Panc1 (cell line): ENCODE measurements around the gene E2F3. TPM values are rescaled to one million over a fixed set of nuclear protein-coding genes. Genes with fewer than 3 reads are reported as not detected.

Experiments
- ATAC-seq: fragments of 200-7000 bp; cut with Tn5 transposase; 2 replicates; pipeline ENCODE4 v1.9.1; 2020; ENCODE audit warnings: mild to moderate bottlenecking, moderate library complexity
- Bru-seq: library from RNA; stranded (reverse); fragments of 400-500 nt; gene quantifications from one replicate; lab custom pipeline; 2021; lab: Mats Ljungman, UMichigan
- BruChase-seq, 2 experiments: library from RNA; stranded (reverse); fragments of 400-500 nt; gene quantifications; one replicate each; lab custom pipeline; 2021; lab: Mats Ljungman, UMichigan
- BruUV-seq: library from RNA; stranded (reverse); fragments of 400-500 nt; replicated peaks from 2 replicates; lab custom pipeline; 2021; lab: Mats Ljungman, UMichigan
- CTCF ChIA-PET: fragments of 300-600 bp; sonication (Branson Sonifier 250); formaldehyde crosslinking; loops from one replicate; lab custom pipeline; 2022; ENCODE audit warnings: antibody characterized with exemption; lab: Charles Lee
- POLR2A ChIA-PET: fragments of 300-600 bp; sonication (Branson Sonifier 250); formaldehyde crosslinking; loops from one replicate; lab custom pipeline; 2022; ENCODE audit warnings: antibody characterized with exemption; lab: Charles Lee
- DNase-seq: peaks from one replicate; pipeline ENCODE4 v3.0.0-alpha.2; 2010; ENCODE audit warnings: low read depth, low spot score
- H3K27ac ChIP-seq: 2 replicates; pipeline ENCODE4 v1.5.1; 2011; ENCODE audit warnings: mild to moderate bottlenecking, low read length, inconsistent platforms
- H3K27me3 ChIP-seq: fragments of 200-500 bp; sonication (Bioruptor generic); 2 replicates; pipeline ENCODE4 v1.6.0; 2014; ENCODE audit warnings: low read length, inconsistent platforms; ENCODE audit not compliant: control insufficient read depth, insufficient read depth
- H3K36me3 ChIP-seq: fragments of 200-500 bp; sonication (Bioruptor generic); 2 replicates; pipeline ENCODE4 v1.5.1; 2014; ENCODE audit warnings: inconsistent platforms, mild to moderate bottlenecking, low read length, moderate library complexity; ENCODE audit not compliant: control insufficient read depth, insufficient read depth
- H3K4me1 ChIP-seq: 2 replicates; pipeline ENCODE4 v1.5.1; 2011; ENCODE audit warnings: inconsistent platforms, mild to moderate bottlenecking, low read length, moderate library complexity; ENCODE audit not compliant: control insufficient read depth, insufficient read depth
- H3K4me3 ChIP-seq, 2 experiments: 2 replicates each; pipeline ENCODE4 v1.5.1; 2011 to 2012; ENCODE audit warnings: low read depth in 2 of 2, low read length in 2 of 2, mild to moderate bottlenecking in 2 of 2, inconsistent platforms in 1 of 2, moderate library complexity in 1 of 2
- H3K9me3 ChIP-seq: fragments of 200-500 bp; sonication (Bioruptor generic); 2 replicates; pipeline ENCODE4 v1.5.1; 2014; ENCODE audit warnings: low read depth, mild to moderate bottlenecking, inconsistent platforms, low read length, moderate library complexity; ENCODE audit not compliant: control insufficient read depth, insufficient read depth
- POLR2AphosphoS5 ChIP-seq: IDR thresholded peaks from 2 replicates; pipeline ENCODE4 v1.6.1; 2012; ENCODE audit warnings: mild to moderate bottlenecking, low read depth, low read length, moderate library complexity
- SIN3A ChIP-seq: IDR thresholded peaks from 2 replicates; pipeline ENCODE4 v1.6.1; 2012; ENCODE audit warnings: low read depth, mild to moderate bottlenecking, low read length, moderate library complexity, borderline replicate concordance; ENCODE audit not compliant: insufficient read depth
- TCF7L2 ChIP-seq: IDR thresholded peaks from 2 replicates; pipeline ENCODE4 v1.6.1; 2011; ENCODE audit warnings: mild to moderate bottlenecking, low read depth, low read length, inconsistent platforms
- in situ Hi-C: cut with HindIII; loops from 2 replicates; pipeline ENCODE4 v1.10.0; 2016; ENCODE audit warnings: low sequenced_read_pairs, low pct_unique_long_range_greater_than_20kb
- intact Hi-C: fragments of 100-400 bp; cut with micrococcal nuclease; formaldehyde crosslinking; loops from one replicate; pipeline ENCODE4 v1.10.0; 2022; ENCODE audit not compliant: unreplicated experiment
- long read RNA-seq: library from polyadenylated mRNA; unstranded; transcript quantifications from one replicate; pipeline ENCODE4 v2.0.0, GENCODE V29; 2021; ENCODE audit not compliant: unreplicated experiment
- polyA plus RNA-seq: library from polyadenylated mRNA; unstranded; fragments of >200 nt; gene quantifications from one replicate; pipeline ENCODE4 v1.2.1, GENCODE V29; 2012; ENCODE audit warnings: missing spikeins; ENCODE audit not compliant: insufficient read length
- total RNA-seq: library from RNA; stranded (reverse); gene quantifications from one replicate; pipeline ENCODE4 v1.2.1, GENCODE V29; 2021; ENCODE audit not compliant: unreplicated experiment
- TF ChIP-seq, protein P1 (sequence below): fragments of 450-650 bp; IDR thresholded peaks from 2 replicates; pipeline ENCODE4 v1.5.1; 2017; ENCODE audit warnings: mild to moderate bottlenecking
- TF ChIP-seq, protein P2 (sequence below), 2 experiments: IDR thresholded peaks; 2 replicates each; pipeline ENCODE4 v1.6.1; 2011 to 2012; ENCODE audit warnings: low read depth in 2 of 2, control low read depth in 1 of 2, low read length in 1 of 2, mild to moderate bottlenecking in 1 of 2, moderate library complexity in 1 of 2; ENCODE audit not compliant: insufficient read depth in 1 of 2

Gene E2F3
- total RNA-seq, result 31.0 TPM
- 13.1 TPM for polyA plus RNA-seq
- Bru-seq, nascent RNA, result percentile 95 among the genes with signal in this experiment
- BruChase-seq, experiment 1, labeled RNA remaining after a 2-hour chase, result percentile 93 among the genes with signal in this experiment
- BruChase-seq, experiment 2, labeled RNA remaining after a 6-hour chase, result percentile 85 among the genes with signal in this experiment
- long read RNA-seq, partial matches to known transcripts, result 2 of 51 reads
- long read RNA-seq, other reads (novel, unspliced or antisense), result 49 of 51 reads

DNA sequence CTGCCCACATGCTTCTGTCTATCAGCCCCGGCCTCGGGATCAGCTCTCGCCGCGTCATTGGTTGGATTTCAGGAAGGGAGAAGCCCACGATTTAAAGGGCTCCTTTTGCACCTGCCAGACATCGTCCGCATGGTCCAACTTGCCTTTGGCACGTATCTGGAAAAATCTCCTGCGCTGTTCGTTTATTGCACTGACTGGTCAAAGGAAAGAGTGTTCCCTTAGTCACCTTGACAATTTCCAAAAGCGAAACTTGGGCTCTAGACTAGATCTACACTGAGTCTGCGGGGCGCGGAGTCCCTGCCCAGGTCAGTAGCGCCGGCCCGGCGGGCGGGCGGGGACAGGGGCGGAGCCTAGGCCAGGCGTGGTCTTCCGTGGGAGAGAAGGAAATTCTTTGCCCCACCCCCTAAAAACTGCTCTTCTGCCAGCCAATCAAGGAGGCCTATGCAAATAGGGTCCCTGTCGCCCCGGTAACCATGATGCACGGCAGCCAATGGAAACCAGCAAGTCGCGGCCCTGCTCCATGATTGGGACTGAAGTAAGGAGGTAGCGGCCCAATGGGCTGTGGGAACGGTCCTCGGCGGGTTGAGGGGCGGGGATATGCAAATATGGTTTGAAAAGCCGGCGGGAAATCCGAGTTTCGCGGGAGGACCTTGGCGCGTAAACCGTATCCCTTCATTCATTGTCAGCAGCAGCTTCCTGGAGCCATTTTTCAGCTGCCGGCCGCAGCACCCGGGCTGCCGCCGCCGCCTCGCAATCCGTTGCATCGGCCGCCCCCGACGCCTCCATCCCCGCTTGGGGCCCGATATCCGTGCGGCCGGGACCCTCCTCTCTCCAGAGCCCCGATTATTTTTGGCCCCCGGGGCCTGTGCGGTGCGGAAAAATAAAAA, at the start of gene E2F3:
Gene E2F3 (plus strand): TSS at position 675 of the 887 bp plus-strand sequence. CDS start 354 bp downstream, outside the sequence.
- peak; percentile 97 for DNase-seq
- Histone ChIP-seq H3K36me3 (peaks cover 17% of the 10 kb centered on the region), H3K9me3 (no peaks in the 10 kb centered on the region), H3K27me3 (no peaks in the 10 kb centered on the region), H3K4me3 (peak within 1 kb of the TSS; percentile 94 to 97), H3K4me1 (peaks cover 7% of the 10 kb centered on the region; the same call in 1 of the 2 replicates), H3K27ac (peak within 1 kb of the TSS; percentile 88)
- ATAC-seq, result peak; percentile 88
- ChIA-PET POLR2A (no interaction called here), CTCF (no interaction called here)
- BruUV-seq, result no TSS peak
- TF ChIP-seq, protein P1, sequence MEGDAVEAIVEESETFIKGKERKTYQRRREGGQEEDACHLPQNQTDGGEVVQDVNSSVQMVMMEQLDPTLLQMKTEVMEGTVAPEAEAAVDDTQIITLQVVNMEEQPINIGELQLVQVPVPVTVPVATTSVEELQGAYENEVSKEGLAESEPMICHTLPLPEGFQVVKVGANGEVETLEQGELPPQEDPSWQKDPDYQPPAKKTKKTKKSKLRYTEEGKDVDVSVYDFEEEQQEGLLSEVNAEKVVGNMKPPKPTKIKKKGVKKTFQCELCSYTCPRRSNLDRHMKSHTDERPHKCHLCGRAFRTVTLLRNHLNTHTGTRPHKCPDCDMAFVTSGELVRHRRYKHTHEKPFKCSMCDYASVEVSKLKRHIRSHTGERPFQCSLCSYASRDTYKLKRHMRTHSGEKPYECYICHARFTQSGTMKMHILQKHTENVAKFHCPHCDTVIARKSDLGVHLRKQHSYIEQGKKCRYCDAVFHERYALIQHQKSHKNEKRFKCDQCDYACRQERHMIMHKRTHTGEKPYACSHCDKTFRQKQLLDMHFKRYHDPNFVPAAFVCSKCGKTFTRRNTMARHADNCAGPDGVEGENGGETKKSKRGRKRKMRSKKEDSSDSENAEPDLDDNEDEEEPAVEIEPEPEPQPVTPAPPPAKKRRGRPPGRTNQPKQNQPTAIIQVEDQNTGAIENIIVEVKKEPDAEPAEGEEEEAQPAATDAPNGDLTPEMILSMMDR, result no peak
- TF ChIP-seq TCF7L2, result no peak
- peak; percentile 99 for TF ChIP-seq SIN3A
- TF ChIP-seq, protein P2, sequence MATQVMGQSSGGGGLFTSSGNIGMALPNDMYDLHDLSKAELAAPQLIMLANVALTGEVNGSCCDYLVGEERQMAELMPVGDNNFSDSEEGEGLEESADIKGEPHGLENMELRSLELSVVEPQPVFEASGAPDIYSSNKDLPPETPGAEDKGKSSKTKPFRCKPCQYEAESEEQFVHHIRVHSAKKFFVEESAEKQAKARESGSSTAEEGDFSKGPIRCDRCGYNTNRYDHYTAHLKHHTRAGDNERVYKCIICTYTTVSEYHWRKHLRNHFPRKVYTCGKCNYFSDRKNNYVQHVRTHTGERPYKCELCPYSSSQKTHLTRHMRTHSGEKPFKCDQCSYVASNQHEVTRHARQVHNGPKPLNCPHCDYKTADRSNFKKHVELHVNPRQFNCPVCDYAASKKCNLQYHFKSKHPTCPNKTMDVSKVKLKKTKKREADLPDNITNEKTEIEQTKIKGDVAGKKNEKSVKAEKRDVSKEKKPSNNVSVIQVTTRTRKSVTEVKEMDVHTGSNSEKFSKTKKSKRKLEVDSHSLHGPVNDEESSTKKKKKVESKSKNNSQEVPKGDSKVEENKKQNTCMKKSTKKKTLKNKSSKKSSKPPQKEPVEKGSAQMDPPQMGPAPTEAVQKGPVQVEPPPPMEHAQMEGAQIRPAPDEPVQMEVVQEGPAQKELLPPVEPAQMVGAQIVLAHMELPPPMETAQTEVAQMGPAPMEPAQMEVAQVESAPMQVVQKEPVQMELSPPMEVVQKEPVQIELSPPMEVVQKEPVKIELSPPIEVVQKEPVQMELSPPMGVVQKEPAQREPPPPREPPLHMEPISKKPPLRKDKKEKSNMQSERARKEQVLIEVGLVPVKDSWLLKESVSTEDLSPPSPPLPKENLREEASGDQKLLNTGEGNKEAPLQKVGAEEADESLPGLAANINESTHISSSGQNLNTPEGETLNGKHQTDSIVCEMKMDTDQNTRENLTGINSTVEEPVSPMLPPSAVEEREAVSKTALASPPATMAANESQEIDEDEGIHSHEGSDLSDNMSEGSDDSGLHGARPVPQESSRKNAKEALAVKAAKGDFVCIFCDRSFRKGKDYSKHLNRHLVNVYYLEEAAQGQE (IDR thresholded peaks at IDR 0.05; ENCODE audit: insufficient read depth in 1 of 2, low read depth in 2 of 2, low read length in 1 of 2), result peak in 1 of 2 experiments; percentile 33; a peak in 1 of 4 replicates
- peak; percentile 63; the same call in 1 of the 2 replicates for TF ChIP-seq POLR2AphosphoS5
- in situ Hi-C loops, result no loop called here
- intact Hi-C loops, result loop anchor here (5.0 kb wide), 1 partner anchor 109 kb away; no protein-coding TSS in a partner anchor

DNA sequence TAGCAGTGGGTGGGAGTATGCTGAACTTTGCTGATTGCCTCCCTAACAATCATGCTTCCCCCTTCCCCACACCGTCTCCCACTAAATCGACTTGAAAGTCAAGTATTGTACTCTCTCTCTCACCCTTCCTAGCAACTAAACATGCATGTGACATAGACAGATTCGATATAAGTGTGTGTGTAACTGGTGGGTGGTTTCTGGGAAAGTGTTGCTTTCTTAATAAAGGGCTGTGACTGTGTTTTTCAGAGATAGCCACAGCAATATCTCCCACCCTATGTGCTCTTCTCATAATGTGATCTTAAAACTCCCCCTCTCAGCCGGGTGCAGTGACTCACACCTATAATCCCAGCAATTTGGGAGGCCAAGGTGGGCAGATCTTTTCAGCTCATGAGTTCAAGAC, 49.3 kb upstream of the E2F3 start:
- ATAC-seq (no peak), DNase-seq (no peak)
- no peaks in the 10 kb centered on the region for H3K36me3 ChIP-seq
- TF ChIP-seq TCF7L2 (no peak), POLR2AphosphoS5 (no peak), SIN3A (no peak)
- TF ChIP-seq, protein P1, result no peak
- TF ChIP-seq, protein P2 (IDR thresholded peaks at IDR 0.05; ENCODE audit: insufficient read depth in 1 of 2, low read depth in 2 of 2, low read length in 1 of 2), result no peak
- no peaks in the 10 kb centered on the region for H3K4me1 ChIP-seq
- no TSS peak for BruUV-seq
- H3K4me3 ChIP-seq, result no peak overlapping the region
- H3K27me3 ChIP-seq, result peaks cover 6% of the 10 kb centered on the region; the same call in 1 of the 2 replicates
- CTCF ChIA-PET, result no interaction called here
- intact Hi-C loops (no loop called here), in situ Hi-C loops (no loop called here)
- POLR2A ChIA-PET, result no interaction called here
- no peak overlapping the region for H3K27ac ChIP-seq
- no peaks in the 10 kb centered on the region for H3K9me3 ChIP-seq
